PC-3 (cell line): ENCODE data around the gene PPP2R3B. TPM values are rescaled to one million over a fixed set of nuclear protein-coding genes. Genes with fewer than 3 reads are reported as not detected.
"Not testable (repeated sequence)": the region's sequence is repeated elsewhere in the genome, so short reads cannot be mapped to it uniquely, and the experiment has no call there.

Experiments used
- ATAC-seq: fragments of 200-7000 bp; cut with Tn5 transposase; 2 replicates; pipeline ENCODE4 v1.9.1; 2020; ENCODE audit warnings: mild to moderate bottlenecking, moderate library complexity
- BruUV-seq: library from RNA; stranded (reverse); fragments of 400-500 nt; replicated peaks from 2 replicates; lab custom pipeline; 2021; lab: Mats Ljungman, UMichigan
- CTCF ChIA-PET: fragments of 300-600 bp; sonication (Branson Sonifier 250); formaldehyde crosslinking; loops from one replicate; lab custom pipeline; 2022; ENCODE audit warnings: antibody characterized with exemption; lab: Charles Lee
- POLR2A ChIA-PET: fragments of 300-600 bp; sonication (Branson Sonifier 250); formaldehyde crosslinking; loops from one replicate; lab custom pipeline; 2022; ENCODE audit warnings: antibody characterized with exemption; ENCODE audit not compliant: unreplicated experiment; lab: Charles Lee
- DNase-seq: peaks from one replicate; pipeline ENCODE4 v3.0.0-alpha.2; 2015
- H2AFZ ChIP-seq: fragments of 300-600 bp; sonication (generic); 2 replicates; pipeline ENCODE4 v1.6.0; 2016; ENCODE audit warnings: antibody characterized with exemption, low read length
- H3F3A ChIP-seq: fragments of 300-600 bp; sonication (generic); one replicate; pipeline ENCODE4 v1.6.0; 2017; ENCODE audit warnings: antibody characterized with exemption, low read length, control low read depth, mild to moderate bottlenecking; ENCODE audit not compliant: unreplicated experiment
- H3K27ac ChIP-seq: fragments of 300-600 bp; sonication (generic); 2 replicates; pipeline ENCODE4 v1.5.1; 2016; ENCODE audit warnings: mild to moderate bottlenecking, low read length
- H3K27me3 ChIP-seq: fragments of 300-600 bp; sonication (generic); 2 replicates; pipeline ENCODE4 v1.6.1; 2016; ENCODE audit warnings: low read length, mixed read lengths
- H3K36me3 ChIP-seq: fragments of 300-600 bp; sonication (generic); 2 replicates; pipeline ENCODE4 v1.6.1; 2016; ENCODE audit warnings: low read depth, mixed run types, low read length, mixed read lengths
- H3K4me1 ChIP-seq: fragments of 300-600 bp; sonication (generic); 2 replicates; pipeline ENCODE4 v1.5.1; 2016; ENCODE audit warnings: low read length; ENCODE audit not compliant: insufficient read depth
- H3K4me2 ChIP-seq: fragments of 300-600 bp; sonication (generic); 2 replicates; pipeline ENCODE4 v1.6.0; 2016; ENCODE audit warnings: low read length
- H3K4me3 ChIP-seq: fragments of 300-600 bp; sonication (generic); 2 replicates; pipeline ENCODE4 v1.5.1; 2016; ENCODE audit warnings: mild to moderate bottlenecking, low read length, mixed read lengths
- H3K79me2 ChIP-seq: fragments of 300-600 bp; sonication (generic); 2 replicates; pipeline ENCODE4 v1.6.1; 2017; ENCODE audit warnings: low read length, mixed read lengths
- H3K9ac ChIP-seq: fragments of 300-600 bp; sonication (generic); 2 replicates; pipeline ENCODE4 v1.6.0; 2016; ENCODE audit warnings: mild to moderate bottlenecking, low read length
- H3K9me2 ChIP-seq: fragments of 300-600 bp; sonication (generic); replicated peaks from 2 replicates; pipeline ENCODE4 v1.6.1; 2016; ENCODE audit warnings: mixed run types, low read length, mixed read lengths
- H3K9me3 ChIP-seq: fragments of 300-600 bp; sonication (generic); 2 replicates; pipeline ENCODE4 v1.6.1; 2016; ENCODE audit warnings: low read length, mixed read lengths
- H4K20me1 ChIP-seq: fragments of 300-600 bp; sonication (generic); 2 replicates; pipeline ENCODE4 v1.6.1; 2016; ENCODE audit warnings: low read length, mixed read lengths
- EZH2 ChIP-seq: fragments of 300-600 bp; sonication (generic); IDR thresholded peaks from one replicate; pipeline ENCODE4 v1.6.1; 2017; ENCODE audit warnings: antibody characterized with exemption, mild to moderate bottlenecking, low read length; ENCODE audit not compliant: unreplicated experiment
- EZH2phosphoT487 ChIP-seq: fragments of 300-600 bp; sonication (generic); IDR thresholded peaks from 2 replicates; pipeline ENCODE4 v1.6.1; 2018; ENCODE audit warnings: mild to moderate bottlenecking, antibody characterized with exemption, low read length, borderline replicate concordance
- intact Hi-C: fragments of 100-400 bp; cut with micrococcal nuclease; formaldehyde crosslinking; loops from 2 replicates; pipeline ENCODE4 v1.9.0; 2023
- total RNA-seq: library from RNA; depleted of rRNA; stranded (reverse); fragments of >200 nt; gene quantifications from 2 replicates; pipeline ENCODE4 v1.2.3, GENCODE V29; 2014
- TF ChIP-seq, protein P1 (sequence below): fragments of 300-600 bp; sonication (generic); conservative IDR thresholded peaks from 2 replicates; pipeline ENCODE4 v1.5.1; 2017; ENCODE audit warnings: antibody characterized with exemption, low read depth, mild to moderate bottlenecking, low read length

The PPP2R3B gene
- total RNA-seq, 1 experiment from 2014 or later, result 35.4 TPM

DNA sequence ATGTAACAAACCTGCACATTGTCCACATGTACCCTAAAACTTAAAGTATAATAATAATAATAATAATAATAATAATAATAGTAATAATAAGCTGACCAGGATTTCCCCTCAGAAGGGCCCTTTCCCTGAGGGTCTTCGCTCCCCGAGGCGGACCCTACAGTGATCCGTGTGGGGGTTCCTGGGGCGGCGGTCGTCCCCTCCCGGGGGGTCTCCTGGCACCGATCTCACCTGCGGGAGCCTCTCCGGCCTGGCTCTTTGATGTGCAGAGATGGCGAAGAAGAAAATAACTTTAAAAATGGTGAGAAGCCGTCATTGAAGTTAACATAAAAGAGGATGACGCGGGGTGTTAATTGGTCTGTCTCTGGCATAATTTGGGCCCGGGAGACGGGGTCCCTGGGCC lies 48.2 kb upstream of the PPP2R3B start:
- Histone ChIP-seq H3K27me3 (no peaks in the 10 kb centered on the region), H3K79me2 (no peaks in the 10 kb centered on the region), H3K4me1 (no peaks in the 10 kb centered on the region), H3K36me3 (no peaks in the 10 kb centered on the region), H3K9ac (no peak overlapping the region), H3F3A (no peaks in the 10 kb centered on the region), H3K27ac (no peak overlapping the region), H4K20me1 (no peaks in the 10 kb centered on the region), H2AFZ (no peak overlapping the region), H3K4me3 (no peak overlapping the region), H3K9me3 (no peaks in the 10 kb centered on the region), H3K9me2 (no peaks in the 10 kb centered on the region), H3K4me2 (no peak overlapping the region)
- POLR2A ChIA-PET, result no interaction called here
- CTCF ChIA-PET, result no interaction called here
- DNase-seq (no peak), ATAC-seq (no peak)
- intact Hi-C loops, result no loop called here
- no TSS peak for BruUV-seq
- TF ChIP-seq, protein P1, sequence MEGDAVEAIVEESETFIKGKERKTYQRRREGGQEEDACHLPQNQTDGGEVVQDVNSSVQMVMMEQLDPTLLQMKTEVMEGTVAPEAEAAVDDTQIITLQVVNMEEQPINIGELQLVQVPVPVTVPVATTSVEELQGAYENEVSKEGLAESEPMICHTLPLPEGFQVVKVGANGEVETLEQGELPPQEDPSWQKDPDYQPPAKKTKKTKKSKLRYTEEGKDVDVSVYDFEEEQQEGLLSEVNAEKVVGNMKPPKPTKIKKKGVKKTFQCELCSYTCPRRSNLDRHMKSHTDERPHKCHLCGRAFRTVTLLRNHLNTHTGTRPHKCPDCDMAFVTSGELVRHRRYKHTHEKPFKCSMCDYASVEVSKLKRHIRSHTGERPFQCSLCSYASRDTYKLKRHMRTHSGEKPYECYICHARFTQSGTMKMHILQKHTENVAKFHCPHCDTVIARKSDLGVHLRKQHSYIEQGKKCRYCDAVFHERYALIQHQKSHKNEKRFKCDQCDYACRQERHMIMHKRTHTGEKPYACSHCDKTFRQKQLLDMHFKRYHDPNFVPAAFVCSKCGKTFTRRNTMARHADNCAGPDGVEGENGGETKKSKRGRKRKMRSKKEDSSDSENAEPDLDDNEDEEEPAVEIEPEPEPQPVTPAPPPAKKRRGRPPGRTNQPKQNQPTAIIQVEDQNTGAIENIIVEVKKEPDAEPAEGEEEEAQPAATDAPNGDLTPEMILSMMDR, result no peak
- TF ChIP-seq EZH2phosphoT487 (no peak), EZH2 (no peak)

- no peaks in the 10 kb centered on the region for H4K20me1 ChIP-seq
- H3K79me2 ChIP-seq, result no peaks in the 10 kb centered on the region
- ChIA-PET CTCF (no interaction called here), POLR2A (no interaction called here)
- no peak overlapping the region for H3K4me3 ChIP-seq
- H3K36me3 ChIP-seq, result no peaks in the 10 kb centered on the region
- H3K9ac ChIP-seq, result no peak overlapping the region
- no peak overlapping the region for H3K4me2 ChIP-seq
- TF ChIP-seq, protein P1, result no peak
- TF ChIP-seq EZH2phosphoT487 (no peak), EZH2 (no peak)
- intact Hi-C loops, result no loop called here
- no peaks in the 10 kb centered on the region for H3F3A ChIP-seq
- no TSS peak for BruUV-seq
- no peaks in the 10 kb centered on the region for H3K27me3 ChIP-seq
- DNase-seq, result no peak
- H2AFZ ChIP-seq, result no peak overlapping the region
- H3K9me2 ChIP-seq, result no peaks in the 10 kb centered on the region
- ATAC-seq, result no peak
- H3K27ac ChIP-seq, result no peak overlapping the region
- no peaks in the 10 kb centered on the region for H3K9me3 ChIP-seq
- no peaks in the 10 kb centered on the region for H3K4me1 ChIP-seq
Measured at GRCh38 chrX:433771-434170, 47.1 kb upstream of the PPP2R3B start.

- H3K9me3 ChIP-seq, H3K4me3 ChIP-seq, BruUV-seq, H3K9ac ChIP-seq, H2AFZ ChIP-seq, ATAC-seq, H3K79me2 ChIP-seq, H3K27ac ChIP-seq, intact Hi-C loops, H3F3A ChIP-seq, H3K27me3 ChIP-seq, H3K9me2 ChIP-seq, H3K4me1 ChIP-seq, POLR2A ChIA-PET, CTCF ChIA-PET, H3K4me2 ChIP-seq, H4K20me1 ChIP-seq, H3K36me3 ChIP-seq, DNase-seq: not testable (repeated sequence)
Measured at GRCh38 chrX:432666-433065, 46.0 kb upstream of the PPP2R3B start.
